ENCODE results near the gene EFNA5. TPM values are rescaled to one million over a fixed set of nuclear protein-coding genes. Genes with fewer than 3 reads are reported as not detected.

Gene EFNA5
- total RNA-seq, 4 donors from 2014 or later: 2.4 to 9.2 (median 3.9) TPM

DNA sequence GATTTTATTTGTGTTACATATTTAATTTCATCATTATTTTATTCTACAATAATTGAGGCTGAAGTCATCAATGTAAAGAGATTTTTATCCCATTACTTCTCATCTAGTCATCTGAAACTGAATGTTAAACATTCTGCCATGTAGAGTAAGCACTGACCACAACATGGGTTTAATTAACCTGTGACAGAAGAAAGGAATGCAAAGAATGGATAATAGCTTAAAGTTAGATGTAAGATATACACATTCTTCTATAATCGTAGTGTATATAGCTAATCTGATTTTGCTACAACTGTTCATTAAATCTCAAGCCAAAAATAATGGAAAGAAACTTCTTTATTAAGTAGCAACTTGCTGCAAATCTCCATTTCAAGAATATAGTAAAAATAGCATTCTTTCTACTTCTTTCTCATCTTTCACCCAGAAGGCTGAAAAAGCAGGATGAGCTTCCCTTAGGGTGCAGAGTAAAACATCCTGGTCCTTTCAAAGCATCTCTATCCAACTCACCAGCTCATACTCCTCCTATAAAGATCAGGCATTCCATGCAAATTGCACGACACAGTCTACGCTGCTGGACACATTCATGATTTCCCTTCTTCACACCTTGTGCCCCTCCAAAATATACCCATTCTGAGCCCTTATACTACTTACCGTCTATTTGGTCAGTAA, 115.2 kb downstream of the EFNA5 start:
- WGBS, 2 donors (ENCODE audit: low coverage in 1 of 2): 60 to 89% methylated on average over 3 to 4 of the region's 4 CpGs
- H3K27ac ChIP-seq: no peak overlapping the region
- H3K4me1 ChIP-seq: no peaks in the 10 kb centered on the region
- no peaks in the 10 kb centered on the region for H3K9me3 ChIP-seq
- no peaks in the 10 kb centered on the region for H3K27me3 ChIP-seq
- no peak overlapping the region for H3K4me3 ChIP-seq
- ATAC-seq: no peak
- no peaks in the 10 kb centered on the region for H3K36me3 ChIP-seq
- TF ChIP-seq, protein P1, sequence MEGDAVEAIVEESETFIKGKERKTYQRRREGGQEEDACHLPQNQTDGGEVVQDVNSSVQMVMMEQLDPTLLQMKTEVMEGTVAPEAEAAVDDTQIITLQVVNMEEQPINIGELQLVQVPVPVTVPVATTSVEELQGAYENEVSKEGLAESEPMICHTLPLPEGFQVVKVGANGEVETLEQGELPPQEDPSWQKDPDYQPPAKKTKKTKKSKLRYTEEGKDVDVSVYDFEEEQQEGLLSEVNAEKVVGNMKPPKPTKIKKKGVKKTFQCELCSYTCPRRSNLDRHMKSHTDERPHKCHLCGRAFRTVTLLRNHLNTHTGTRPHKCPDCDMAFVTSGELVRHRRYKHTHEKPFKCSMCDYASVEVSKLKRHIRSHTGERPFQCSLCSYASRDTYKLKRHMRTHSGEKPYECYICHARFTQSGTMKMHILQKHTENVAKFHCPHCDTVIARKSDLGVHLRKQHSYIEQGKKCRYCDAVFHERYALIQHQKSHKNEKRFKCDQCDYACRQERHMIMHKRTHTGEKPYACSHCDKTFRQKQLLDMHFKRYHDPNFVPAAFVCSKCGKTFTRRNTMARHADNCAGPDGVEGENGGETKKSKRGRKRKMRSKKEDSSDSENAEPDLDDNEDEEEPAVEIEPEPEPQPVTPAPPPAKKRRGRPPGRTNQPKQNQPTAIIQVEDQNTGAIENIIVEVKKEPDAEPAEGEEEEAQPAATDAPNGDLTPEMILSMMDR (IDR thresholded peaks at IDR 0.05): no peak
- no peak for TF ChIP-seq POLR2AphosphoS5 (IDR thresholded peaks at IDR 0.05)
- TF ChIP-seq POLR2A (IDR thresholded peaks at IDR 0.05): no peak
- TF ChIP-seq EP300 (IDR thresholded peaks at IDR 0.05): no peak

DNA sequence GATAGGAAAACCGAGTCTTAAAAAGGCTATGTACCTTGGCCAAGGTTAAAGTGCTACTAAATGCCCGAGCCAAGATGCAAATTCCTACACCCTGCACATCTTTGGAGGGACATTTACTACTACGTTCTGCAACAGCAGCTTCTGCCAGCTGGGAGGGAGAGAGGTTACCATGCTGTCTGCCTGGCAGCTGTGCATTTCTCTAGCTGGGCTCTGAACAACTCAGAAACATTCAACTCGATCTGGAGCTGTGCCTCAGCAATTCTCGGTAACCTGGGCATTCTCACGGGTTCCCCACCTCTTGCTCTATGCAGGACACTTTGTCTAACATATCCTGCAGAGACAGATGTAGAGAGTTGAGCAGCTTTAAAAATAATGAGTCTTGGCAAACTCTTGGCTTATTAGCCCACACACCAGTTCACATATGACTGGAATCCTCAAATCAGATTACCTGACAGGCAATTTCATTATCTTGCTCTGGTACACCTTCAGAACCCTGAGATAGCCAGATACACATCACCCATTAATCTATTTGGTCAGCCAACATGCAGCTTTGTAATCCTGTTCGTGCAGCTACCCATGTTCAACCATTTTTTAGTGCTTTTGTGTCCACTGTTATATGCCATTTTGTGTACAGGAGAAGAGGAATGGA, 115.8 kb downstream of the EFNA5 start:
- H3K4me3 ChIP-seq: no peak overlapping the region
- H3K4me1 ChIP-seq: no peaks in the 10 kb centered on the region
- H3K27ac ChIP-seq: no peak overlapping the region
- no peaks in the 10 kb centered on the region for H3K27me3 ChIP-seq
- ATAC-seq: no peak
- no peaks in the 10 kb centered on the region for H3K36me3 ChIP-seq
- TF ChIP-seq EP300 (IDR thresholded peaks at IDR 0.05) (no peak), POLR2A (IDR thresholded peaks at IDR 0.05) (no peak), POLR2AphosphoS5 (IDR thresholded peaks at IDR 0.05) (no peak)
- TF ChIP-seq, protein P1 (IDR thresholded peaks at IDR 0.05): no peak
- no peaks in the 10 kb centered on the region for H3K9me3 ChIP-seq
- WGBS, 2 donors (ENCODE audit: low coverage in 1 of 2): 78 to 81% methylated on average over 5 to 7 of the region's 7 CpGs

DNA sequence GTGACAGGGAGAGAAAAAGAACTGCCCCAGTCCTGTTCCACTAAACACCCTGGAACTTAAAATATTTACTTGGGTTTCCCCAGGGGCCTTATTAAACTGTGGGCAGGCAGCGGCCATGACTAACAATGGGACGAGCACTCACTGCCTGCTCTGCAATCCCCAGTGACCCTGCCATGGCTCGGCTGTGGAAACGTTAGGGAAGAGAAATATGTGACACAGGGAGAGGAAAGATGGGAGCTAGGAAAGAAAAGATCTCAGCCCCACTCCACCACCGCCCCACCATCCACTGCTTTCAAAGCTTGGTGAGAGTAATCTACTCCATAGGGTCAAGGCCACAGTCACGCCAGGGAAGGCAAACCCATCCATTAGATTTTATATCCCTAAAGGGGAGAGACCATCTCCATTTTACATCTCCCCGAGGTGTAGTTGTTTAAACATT, 117.6 kb downstream of the EFNA5 start:
- 67 to 68% methylated on average over 1 to 7 of the region's 7 CpGs for WGBS, 2 donors (ENCODE audit: low coverage in 1 of 2)
- no peaks in the 10 kb centered on the region for H3K36me3 ChIP-seq
- TF ChIP-seq EP300 (IDR thresholded peaks at IDR 0.05): no peak
- no peak for TF ChIP-seq POLR2AphosphoS5 (IDR thresholded peaks at IDR 0.05)
- TF ChIP-seq, protein P1 (IDR thresholded peaks at IDR 0.05): no peak
- TF ChIP-seq POLR2A (IDR thresholded peaks at IDR 0.05): no peak
- no peaks in the 10 kb centered on the region for H3K4me1 ChIP-seq
- no peaks in the 10 kb centered on the region for H3K27me3 ChIP-seq
- H3K9me3 ChIP-seq: no peaks in the 10 kb centered on the region
- no peak for ATAC-seq
- no peak overlapping the region for H3K27ac ChIP-seq
- H3K4me3 ChIP-seq: no peak overlapping the region

DNA sequence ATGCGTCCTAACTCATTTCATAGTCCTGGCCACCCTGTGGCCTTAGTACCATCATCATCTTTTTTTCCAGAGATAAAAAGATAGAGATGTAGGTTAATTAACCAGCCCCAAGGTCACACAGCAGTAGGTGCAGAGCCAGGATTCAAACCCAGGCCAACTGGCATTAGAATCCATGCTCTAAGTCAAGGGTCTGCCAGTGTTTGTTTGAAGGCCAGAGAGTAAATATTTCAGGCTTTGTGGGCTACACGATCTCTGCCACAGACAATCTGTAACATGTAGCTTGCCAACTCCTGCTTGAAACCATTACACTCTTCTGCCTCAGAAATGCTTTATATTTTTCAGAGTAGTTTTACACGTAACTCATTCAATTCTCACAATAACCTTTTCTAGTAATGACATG, 119.6 kb downstream of the EFNA5 start:
- 77 to 81% methylated on average over 2 to 3 of the region's 3 CpGs for WGBS, 2 donors (ENCODE audit: low coverage in 1 of 2)
- H3K4me3 ChIP-seq: no peak overlapping the region
- no peak for ATAC-seq

DNA sequence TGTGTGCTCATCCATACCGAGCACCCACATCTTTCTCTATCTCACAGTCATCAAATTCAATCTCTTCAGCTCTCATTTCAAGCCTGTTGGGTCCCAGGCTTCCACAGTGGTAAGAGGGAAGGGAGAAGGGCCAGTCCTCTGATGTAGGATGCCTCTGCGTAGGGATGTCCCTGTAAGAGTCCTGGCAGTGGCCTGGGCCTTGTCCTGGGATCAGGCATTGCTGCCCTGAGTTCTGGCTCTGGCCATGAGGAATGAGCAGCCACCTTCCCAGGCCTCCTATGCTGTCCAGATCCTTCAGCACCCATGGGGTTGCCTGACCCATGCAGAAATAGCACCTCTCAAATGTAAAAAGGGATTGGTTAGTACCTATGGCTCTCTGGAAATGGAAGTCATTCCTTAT, 121.2 kb downstream of the EFNA5 start:
- no peak for ATAC-seq

More for the DNA sequence above, 119.6 kb downstream of the EFNA5 start:
- no peaks in the 10 kb centered on the region for H3K36me3 ChIP-seq
- H3K27ac ChIP-seq: no peak overlapping the region
- H3K4me1 ChIP-seq: no peaks in the 10 kb centered on the region
- H3K27me3 ChIP-seq: no peaks in the 10 kb centered on the region
- no peak for TF ChIP-seq POLR2AphosphoS5 (IDR thresholded peaks at IDR 0.05)
- no peaks in the 10 kb centered on the region for H3K9me3 ChIP-seq

More for the DNA sequence above, 121.2 kb downstream of the EFNA5 start:
- Histone ChIP-seq H3K9me3 (no peaks in the 10 kb centered on the region), H3K36me3 (no peaks in the 10 kb centered on the region), H3K27ac (no peak overlapping the region), H3K4me3 (no peak overlapping the region), H3K4me1 (peaks cover 0 to 5% (median 0%) of the 10 kb centered on the region in 3 donors), H3K27me3 (no peaks in the 10 kb centered on the region)
- 100% methylated on average over 1 to 2 of the region's 2 CpGs for WGBS, 2 donors (ENCODE audit: low coverage in 1 of 2)
- TF ChIP-seq POLR2AphosphoS5 (IDR thresholded peaks at IDR 0.05): no peak
- no peak for TF ChIP-seq EP300 (IDR thresholded peaks at IDR 0.05)
- no peak for TF ChIP-seq POLR2A (IDR thresholded peaks at IDR 0.05)
- TF ChIP-seq, protein P1 (IDR thresholded peaks at IDR 0.05): no peak

Measured in gastroesophageal sphincter (tissue), 4 donors.